Skeletal muscle satellite cell (primary cell): ENCODE results near the gene TFF3.

Experiments
- H3K27me3 ChIP-seq: 2 replicates; pipeline ENCODE4 v1.7.0; 2013; ENCODE audit warnings: low read length; ENCODE audit not compliant: control insufficient read depth, insufficient read depth
- H3K36me3 ChIP-seq: 2 replicates; pipeline ENCODE4 v1.7.0; 2013; ENCODE audit warnings: mild to moderate bottlenecking, control low read depth, low read length; ENCODE audit not compliant: insufficient read depth
- H3K4me1 ChIP-seq: 2 replicates; pipeline ENCODE4 v1.7.0; 2013; ENCODE audit warnings: low read length; ENCODE audit not compliant: control insufficient read depth, insufficient read depth
- H3K4me2 ChIP-seq: 2 replicates; pipeline ENCODE4 v1.7.0; 2013; ENCODE audit warnings: mild to moderate bottlenecking, low read length
- H3K4me3 ChIP-seq: 2 replicates; pipeline ENCODE4 v1.7.0; 2013; ENCODE audit warnings: low read length
- H3K9ac ChIP-seq: 2 replicates; pipeline ENCODE4 v1.7.0; 2013; ENCODE audit warnings: mild to moderate bottlenecking, low read depth, low read length, moderate library complexity
- H3K9me3 ChIP-seq: replicated peaks from 2 replicates; pipeline ENCODE4 v1.7.0; 2013; ENCODE audit warnings: mild to moderate bottlenecking, control low read depth, low read length

The TFF3 gene

DNA sequence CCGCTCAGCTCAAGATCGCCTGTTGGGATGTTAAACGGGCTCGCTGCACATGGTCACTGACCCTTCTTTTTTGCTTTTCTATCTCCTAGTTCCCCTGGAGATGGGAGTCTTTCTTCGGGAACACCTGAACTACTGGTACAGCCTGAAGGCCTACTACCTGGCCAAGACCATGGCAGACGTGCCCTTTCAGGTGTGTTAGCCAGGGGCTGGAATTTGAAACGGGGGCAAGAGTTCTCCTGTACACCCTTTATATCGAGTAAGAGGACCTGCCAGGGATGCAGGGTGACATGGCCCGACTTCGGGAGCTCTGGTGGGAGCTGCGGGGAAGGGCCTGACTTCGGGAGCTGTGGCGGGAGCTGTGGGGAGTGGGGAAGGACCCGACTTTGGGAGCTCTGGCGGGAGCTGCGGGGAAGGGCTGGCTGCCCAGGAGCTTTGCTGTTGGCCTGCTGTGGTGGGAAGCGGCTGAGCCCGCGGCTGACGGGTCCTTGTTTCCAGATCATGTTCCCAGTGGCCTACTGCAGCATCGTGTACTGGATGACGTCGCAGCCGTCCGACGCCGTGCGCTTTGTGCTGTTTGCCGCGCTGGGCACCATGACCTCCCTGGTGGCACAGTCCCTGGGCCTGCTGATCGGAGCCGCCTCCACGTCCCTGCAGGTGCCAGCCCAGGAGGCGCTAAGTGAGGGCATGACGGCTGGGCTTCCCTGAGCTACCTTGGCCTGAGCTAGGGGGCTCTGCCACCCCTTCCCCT, 24.0 kb downstream of the TFF3 start:
- Histone ChIP-seq H3K27me3 (no peaks in the 10 kb centered on the region), H3K9me3 (no peaks in the 10 kb centered on the region), H3K9ac (no peak overlapping the region), H3K4me2 (no peak overlapping the region), H3K4me1 (no peaks in the 10 kb centered on the region), H3K4me3 (no peak overlapping the region), H3K36me3 (no peaks in the 10 kb centered on the region)

DNA sequence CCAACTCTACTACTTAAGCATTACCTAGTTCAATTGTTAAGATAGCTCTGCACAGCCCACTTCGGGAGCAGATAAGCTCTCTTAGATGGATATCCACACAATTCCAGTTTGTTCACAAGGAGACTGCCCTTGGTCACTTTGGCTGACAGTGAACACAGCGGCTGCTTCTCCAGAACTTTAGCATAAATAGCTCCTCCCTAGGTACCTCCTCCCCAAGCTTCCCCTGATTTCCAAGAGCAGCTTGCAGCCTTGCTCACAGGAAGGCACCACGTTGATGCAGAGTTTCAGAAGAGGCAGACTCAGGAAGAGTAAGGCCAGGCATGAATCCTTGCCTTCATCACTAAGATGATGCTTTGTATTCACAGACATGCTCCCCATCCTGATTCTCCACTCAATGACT, 24.7 kb downstream of the TFF3 start:
- Histone ChIP-seq H3K4me1 (no peaks in the 10 kb centered on the region), H3K27me3 (no peaks in the 10 kb centered on the region), H3K36me3 (no peaks in the 10 kb centered on the region), H3K4me2 (no peak overlapping the region), H3K9me3 (no peaks in the 10 kb centered on the region), H3K4me3 (no peak overlapping the region), H3K9ac (no peak overlapping the region)

- no peak overlapping the region for H3K9ac ChIP-seq
- no peaks in the 10 kb centered on the region for H3K4me1 ChIP-seq
- no peak overlapping the region for H3K4me2 ChIP-seq
- no peaks in the 10 kb centered on the region for H3K27me3 ChIP-seq
- no peaks in the 10 kb centered on the region for H3K9me3 ChIP-seq
- H3K4me3 ChIP-seq: no peak overlapping the region
- no peaks in the 10 kb centered on the region for H3K36me3 ChIP-seq
These were observed 25.3 kb downstream of the TFF3 start for GRCh38 chr21:42289926-42290325.

GRCh38 chr21:42288962-42289361, 26.2 kb downstream of the TFF3 start:
- Histone ChIP-seq H3K9ac (no peak overlapping the region), H3K4me1 (no peaks in the 10 kb centered on the region), H3K36me3 (no peaks in the 10 kb centered on the region), H3K9me3 (no peaks in the 10 kb centered on the region), H3K4me2 (no peak overlapping the region), H3K27me3 (no peaks in the 10 kb centered on the region), H3K4me3 (no peak overlapping the region)

DNA sequence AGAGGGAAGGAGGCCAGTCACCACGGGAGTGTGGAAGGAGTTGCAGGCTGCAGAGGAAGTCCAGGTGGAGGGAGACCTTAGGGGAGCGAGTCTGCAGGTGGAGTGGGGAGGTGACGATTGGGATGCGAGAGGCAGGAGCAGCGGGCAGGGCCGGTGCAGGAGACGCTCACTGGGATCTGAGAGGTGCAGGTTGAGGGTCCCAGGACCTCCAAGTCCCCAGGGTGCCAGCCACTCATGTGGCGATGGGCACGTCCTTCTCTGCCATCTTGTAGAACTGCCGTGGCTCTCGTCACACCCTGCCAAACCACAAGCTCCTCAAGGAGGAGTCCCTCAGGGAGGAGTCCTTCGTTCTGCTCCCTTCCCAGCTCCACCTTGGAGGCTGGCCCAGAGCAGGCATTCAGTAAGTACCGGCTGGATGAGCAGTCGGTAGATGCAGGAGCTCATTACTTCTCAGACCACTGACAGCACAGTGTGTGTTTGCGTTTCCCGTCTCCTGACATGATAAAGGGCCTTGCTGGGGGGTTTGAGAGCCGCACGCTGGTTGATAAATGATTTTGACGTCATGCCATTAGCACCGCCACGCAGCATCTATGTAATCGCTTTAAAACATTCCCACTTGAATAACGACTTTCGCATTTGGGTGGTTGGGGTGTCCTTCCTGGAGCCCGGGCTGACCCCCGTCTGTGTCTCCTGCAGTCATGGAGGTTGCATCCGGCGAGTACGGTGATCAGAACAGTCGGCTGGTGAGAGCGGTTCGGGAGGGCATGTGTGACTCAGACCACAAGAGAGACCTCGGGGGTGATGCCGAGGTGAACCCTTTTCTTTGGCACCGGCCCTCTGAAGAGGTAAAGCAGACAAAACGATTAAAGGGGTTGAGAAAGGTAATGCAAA, 27.8 kb downstream of the TFF3 start:
- no peaks in the 10 kb centered on the region for H3K9me3 ChIP-seq
- H3K36me3 ChIP-seq: no peaks in the 10 kb centered on the region
- H3K4me3 ChIP-seq: no peak overlapping the region
- H3K4me2 ChIP-seq: no peak overlapping the region
- H3K27me3 ChIP-seq: no peaks in the 10 kb centered on the region
- H3K9ac ChIP-seq: no peak overlapping the region
- no peaks in the 10 kb centered on the region for H3K4me1 ChIP-seq

- H3K9me3 ChIP-seq: no peaks in the 10 kb centered on the region
- no peak overlapping the region for H3K4me2 ChIP-seq
- H3K9ac ChIP-seq: no peak overlapping the region
- H3K27me3 ChIP-seq: no peaks in the 10 kb centered on the region
- H3K4me1 ChIP-seq: no peaks in the 10 kb centered on the region
- no peak overlapping the region for H3K4me3 ChIP-seq
- no peaks in the 10 kb centered on the region for H3K36me3 ChIP-seq
These were observed 28.8 kb downstream of the TFF3 start for GRCh38 chr21:42286416-42286815.

GRCh38 chr21:42285569-42286245, 29.5 kb downstream of the TFF3 start:
- Histone ChIP-seq H3K36me3 (no peaks in the 10 kb centered on the region), H3K9me3 (no peaks in the 10 kb centered on the region), H3K4me3 (no peak overlapping the region), H3K9ac (no peak overlapping the region), H3K4me1 (no peaks in the 10 kb centered on the region), H3K4me2 (no peak overlapping the region), H3K27me3 (no peaks in the 10 kb centered on the region)

- H3K4me3 ChIP-seq: no peak overlapping the region
- H3K4me1 ChIP-seq: no peaks in the 10 kb centered on the region
- no peak overlapping the region for H3K9ac ChIP-seq
- no peaks in the 10 kb centered on the region for H3K9me3 ChIP-seq
- no peaks in the 10 kb centered on the region for H3K36me3 ChIP-seq
- no peaks in the 10 kb centered on the region for H3K27me3 ChIP-seq
- no peak overlapping the region for H3K4me2 ChIP-seq
These were observed 32.5 kb downstream of the TFF3 start for GRCh38 chr21:42282715-42283114.

GRCh38 chr21:42282021-42282420, 33.2 kb downstream of the TFF3 start:
- Histone ChIP-seq H3K4me2 (no peak overlapping the region), H3K4me3 (no peak overlapping the region), H3K9me3 (no peaks in the 10 kb centered on the region), H3K27me3 (no peaks in the 10 kb centered on the region), H3K4me1 (no peaks in the 10 kb centered on the region), H3K9ac (no peak overlapping the region), H3K36me3 (no peaks in the 10 kb centered on the region)

DNA sequence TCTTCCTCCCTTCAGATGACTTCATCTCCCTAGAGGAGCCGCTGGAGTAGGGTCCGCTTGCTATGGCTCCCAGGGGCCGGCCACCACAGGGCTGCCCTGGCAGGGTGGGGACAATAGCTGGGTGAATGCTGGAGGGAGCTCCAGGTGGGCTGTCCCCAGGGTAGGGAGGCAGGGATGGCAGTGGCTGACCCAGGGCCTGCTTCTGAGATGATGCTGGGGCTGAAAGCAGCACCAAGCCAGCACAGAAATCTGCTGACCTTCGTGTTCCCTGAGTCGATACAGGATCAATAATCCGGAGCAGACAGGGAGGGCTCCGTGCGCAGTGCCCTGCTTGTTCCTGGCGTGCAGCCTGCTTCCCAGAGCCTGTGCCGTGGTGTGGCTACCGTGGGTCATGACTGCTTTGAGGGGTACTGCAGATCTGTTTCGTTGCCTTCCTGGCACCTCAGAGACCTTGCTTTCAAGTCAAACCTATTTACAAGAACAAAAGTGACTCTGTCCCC, 34.0 kb downstream of the TFF3 start:
- Histone ChIP-seq H3K9me3 (no peaks in the 10 kb centered on the region), H3K4me3 (no peak overlapping the region), H3K4me2 (no peak overlapping the region), H3K9ac (no peak overlapping the region), H3K36me3 (no peaks in the 10 kb centered on the region), H3K4me1 (no peaks in the 10 kb centered on the region), H3K27me3 (no peaks in the 10 kb centered on the region)

- Histone ChIP-seq H3K36me3 (no peaks in the 10 kb centered on the region), H3K4me1 (no peaks in the 10 kb centered on the region), H3K9me3 (no peaks in the 10 kb centered on the region), H3K4me2 (no peak overlapping the region), H3K9ac (no peak overlapping the region), H3K27me3 (no peaks in the 10 kb centered on the region), H3K4me3 (no peak overlapping the region)
These were observed 34.6 kb downstream of the TFF3 start for GRCh38 chr21:42280356-42281180.
